GM23248 (cell line): ENCODE measurements around the gene TTC28. TPM values are rescaled to one million over a fixed set of nuclear protein-coding genes. Genes with fewer than 3 reads are reported as not detected.

ENCODE experiments used
- DNase-seq: peaks from one replicate; pipeline ENCODE4 v3.0.0-alpha.2; 2015
- H2AFZ ChIP-seq: fragments of 200-600 bp; sonication (generic); 2 replicates; pipeline ENCODE4 v1.6.1; 2016; ENCODE audit warnings: antibody characterized with exemption
- H3F3A ChIP-seq: fragments of 200-600 bp; sonication (generic); 2 replicates; pipeline ENCODE4 v1.6.1; 2016; ENCODE audit warnings: mild to moderate bottlenecking, antibody characterized with exemption, mixed run types; ENCODE audit not compliant: insufficient read depth
- H3K27ac ChIP-seq: fragments of 200-600 bp; sonication (generic); 2 replicates; pipeline ENCODE4 v1.5.1; 2016; ENCODE audit warnings: mild to moderate bottlenecking
- H3K27me3 ChIP-seq: fragments of 200-600 bp; sonication (generic); replicated peaks from 2 replicates; pipeline ENCODE4 v1.6.1; 2016; ENCODE audit warnings: mild to moderate bottlenecking; ENCODE audit not compliant: insufficient read depth
- H3K36me3 ChIP-seq: fragments of 200-600 bp; sonication (generic); 2 replicates; pipeline ENCODE4 v1.6.1; 2016; ENCODE audit warnings: low read depth, mild to moderate bottlenecking
- H3K4me1 ChIP-seq: fragments of 200-600 bp; sonication (generic); 2 replicates; pipeline ENCODE4 v1.6.1; 2016; ENCODE audit warnings: mild to moderate bottlenecking; ENCODE audit not compliant: insufficient read depth
- H3K4me2 ChIP-seq: fragments of 200-600 bp; sonication (generic); one replicate; pipeline ENCODE4 v1.6.1; 2016; ENCODE audit warnings: mild to moderate bottlenecking; ENCODE audit not compliant: unreplicated experiment
- H3K4me3 ChIP-seq: fragments of 200-600 bp; sonication (generic); 2 replicates; pipeline ENCODE4 v1.5.1; 2016; ENCODE audit warnings: mild to moderate bottlenecking
- H3K79me2 ChIP-seq: fragments of 200-600 bp; sonication (generic); 2 replicates; pipeline ENCODE4 v1.6.1; 2016; ENCODE audit warnings: mild to moderate bottlenecking; ENCODE audit not compliant: insufficient read depth
- H3K9ac ChIP-seq: fragments of 200-600 bp; sonication (generic); 2 replicates; pipeline ENCODE4 v1.6.1; 2016; ENCODE audit warnings: mild to moderate bottlenecking
- H3K9me2 ChIP-seq: fragments of 200-600 bp; sonication (generic); 2 replicates; pipeline ENCODE4 v1.6.1; 2016; ENCODE audit warnings: mixed run types, mild to moderate bottlenecking, moderate library complexity; ENCODE audit not compliant: insufficient read depth
- H3K9me3 ChIP-seq: fragments of 200-600 bp; sonication (generic); one replicate; pipeline ENCODE4 v1.6.1; 2017; ENCODE audit warnings: low read depth
- H4K20me1 ChIP-seq: fragments of 200-600 bp; sonication (generic); 2 replicates; pipeline ENCODE4 v1.6.0; 2016; ENCODE audit not compliant: insufficient read depth
- EZH2 ChIP-seq: fragments of 200-600 bp; sonication (generic); IDR thresholded peaks from 2 replicates; pipeline ENCODE4 v1.6.1; 2018; ENCODE audit warnings: antibody characterized with exemption, mild to moderate bottlenecking; ENCODE audit not compliant: insufficient read depth, poor library complexity, severe bottlenecking
- EZH2phosphoT487 ChIP-seq: fragments of 200-600 bp; sonication (generic); IDR thresholded peaks from 2 replicates; pipeline ENCODE4 v1.6.1; 2018; ENCODE audit warnings: antibody characterized with exemption, moderate library complexity, mild to moderate bottlenecking, low read depth; ENCODE audit not compliant: insufficient read depth
- whole genome bisulfite sequencing, 2 experiments: methylation state at CpG; one replicate each; pipeline ENCODE4 v1.1.6; 2015 to 2017; ENCODE audit warnings: low lambda C conversion rate in 2 of 2, low coverage in 1 of 2; ENCODE audit errors: missing lambda C conversion rate in 2 of 2; 5-methylcytosine and 5-hydroxymethylcytosine counted together
- in situ Hi-C: fragments of 300-500 bp; cut with MboI; formaldehyde crosslinking; loops from 2 replicates; pipeline ENCODE4 v1.15.0; 2020
- microRNA-seq: library from miRNA; unstranded; fragments of <30 nt; microRNA quantifications from one replicate; pipeline ENCODE4, GENCODE V29; 2016; ENCODE audit warnings: borderline number of aligned reads
- polyA plus RNA-seq: library from polyadenylated mRNA; unstranded; fragments of >200 nt; fragmentation: Nextera tagmentation; extraction: Ambion mirVana; gene quantifications from 2 replicates; pipeline ENCODE4 v1.2.1, GENCODE V29; 2016
- small RNA-seq: library from RNA; depleted of rRNA; stranded (forward); fragments of <200 nt; gene quantifications from one replicate; pipeline ENCODE3, GENCODE V24; 2014; ENCODE audit warnings: low read depth, low replicate concordance
- total RNA-seq: library from RNA; depleted of rRNA; stranded (reverse); fragments of >200 nt; shearing (Covaris generic); gene quantifications from 2 replicates; pipeline ENCODE4 v1.2.3, GENCODE V29; 2014; rRNA removed

The TTC28 gene
- total and polyA plus RNA-seq, 2 experiments from 2014 or later = 12.5 to 41.9 TPM

- no peaks in the 10 kb centered on the region for H4K20me1 ChIP-seq
- peaks cover 3% of the 10 kb centered on the region for H3F3A ChIP-seq
- no peak overlapping the region for H3K4me2 ChIP-seq
- no peak overlapping the region for H2AFZ ChIP-seq
- H3K36me3 ChIP-seq = no peaks in the 10 kb centered on the region
- H3K27me3 ChIP-seq = no peaks in the 10 kb centered on the region
- no peak for TF ChIP-seq EZH2phosphoT487
- no peak for TF ChIP-seq EZH2
- H3K9ac ChIP-seq = no peak overlapping the region
- H3K9me3 ChIP-seq = no peaks in the 10 kb centered on the region
- no peak overlapping the region for H3K27ac ChIP-seq
- no peak for DNase-seq
- in situ Hi-C loops = no loop called here
- WGBS, 2 experiments = 89 to 96% methylated on average over 1 of the region's 1 CpG
- H3K4me1 ChIP-seq = peaks cover 1% of the 10 kb centered on the region
- no peaks in the 10 kb centered on the region for H3K9me2 ChIP-seq
- H3K4me3 ChIP-seq = no peak overlapping the region
- H3K79me2 ChIP-seq = no peaks in the 10 kb centered on the region
These were observed 743.7 kb downstream of the TTC28 start for GRCh38 chr22:27935897-27936296.

GRCh38 chr22:27934069-27934468, 745.6 kb downstream of the TTC28 start:
- H3K36me3 ChIP-seq = no peaks in the 10 kb centered on the region
- WGBS, 2 experiments = 78 to 79% methylated on average over 5 of the region's 5 CpGs
- no peak overlapping the region for H3K9ac ChIP-seq
- no peak overlapping the region for H3K4me2 ChIP-seq
- H4K20me1 ChIP-seq = no peaks in the 10 kb centered on the region
- H2AFZ ChIP-seq = no peak overlapping the region
- H3K27ac ChIP-seq = no peak overlapping the region
- no peak for DNase-seq
- H3K9me2 ChIP-seq = no peaks in the 10 kb centered on the region
- H3K4me3 ChIP-seq = no peak overlapping the region
- peaks cover 18% of the 10 kb centered on the region for H3F3A ChIP-seq
- H3K4me1 ChIP-seq = peaks cover 13% of the 10 kb centered on the region
- no peaks in the 10 kb centered on the region for H3K27me3 ChIP-seq
- no peaks in the 10 kb centered on the region for H3K79me2 ChIP-seq
- in situ Hi-C loops = no loop called here
- no peaks in the 10 kb centered on the region for H3K9me3 ChIP-seq
- no peak for TF ChIP-seq EZH2phosphoT487
- TF ChIP-seq EZH2 = no peak

DNA sequence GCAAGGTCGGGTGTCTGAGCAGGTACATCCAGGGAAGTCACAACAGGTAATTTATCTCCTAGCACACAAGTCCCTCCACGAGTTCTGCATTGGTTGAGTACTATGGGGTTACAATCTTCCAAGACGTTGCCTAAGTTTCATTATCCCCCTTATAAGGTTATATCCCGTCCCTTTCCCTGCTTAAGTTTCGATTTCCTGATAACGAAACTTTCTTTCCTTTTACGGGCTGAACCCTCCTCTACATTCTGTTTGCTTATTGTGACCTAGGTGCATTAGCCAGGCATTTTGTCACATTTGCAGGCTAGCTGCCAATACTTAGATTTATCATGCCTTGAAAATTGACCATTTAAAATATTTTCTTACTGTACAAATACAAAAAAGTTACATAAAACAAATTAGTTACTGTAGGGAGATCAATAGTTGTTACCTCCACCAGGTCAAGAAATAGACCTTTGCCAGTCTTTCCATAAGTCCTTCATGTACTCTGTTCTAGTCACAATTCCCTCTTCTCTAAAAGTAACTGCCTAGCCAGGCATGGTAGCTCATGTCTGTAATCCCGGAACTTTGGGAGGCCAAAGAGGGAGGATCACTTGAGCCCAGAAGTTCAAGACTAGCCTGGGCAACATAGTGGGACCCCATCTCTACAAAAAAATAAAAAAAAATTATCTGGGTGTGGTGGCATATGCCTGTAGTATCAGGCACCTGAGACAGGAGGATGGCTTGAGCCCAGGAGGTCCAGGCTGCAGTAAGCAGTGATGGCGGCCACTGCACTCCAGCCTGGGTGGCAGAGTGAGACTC, 746.3 kb downstream of the TTC28 start:
- Histone ChIP-seq H3K27me3 (no peaks in the 10 kb centered on the region), H3K79me2 (no peaks in the 10 kb centered on the region), H3K4me2 (no peak overlapping the region), H3K4me1 (peaks cover 13% of the 10 kb centered on the region), H3K9ac (no peak overlapping the region), H4K20me1 (no peaks in the 10 kb centered on the region), H3K4me3 (no peak overlapping the region), H3K9me2 (no peaks in the 10 kb centered on the region), H3F3A (peaks cover 18% of the 10 kb centered on the region), H2AFZ (no peak overlapping the region), H3K36me3 (no peaks in the 10 kb centered on the region), H3K27ac (no peak overlapping the region), H3K9me3 (no peaks in the 10 kb centered on the region)
- in situ Hi-C loops = no loop called here
- WGBS, 2 experiments = 92 to 93% methylated on average over 9 of the region's 9 CpGs
- DNase-seq = no peak
- no peak for TF ChIP-seq EZH2phosphoT487
- TF ChIP-seq EZH2 = no peak

GRCh38 chr22:27930331-27931060, 749.1 kb downstream of the TTC28 start:
- DNase-seq = peak; percentile 49
- in situ Hi-C loops = no loop called here

More at GRCh38 chr22:27930331-27931060, 749.1 kb downstream of the TTC28 start:
- TF ChIP-seq EZH2 (no peak), EZH2phosphoT487 (no peak)
- no peaks in the 10 kb centered on the region for H3K27me3 ChIP-seq
- H2AFZ ChIP-seq = 0 out of 2 replicates have a peak overlapping the region, but pooled peaks have one; percentile 9
- H3K9me3 ChIP-seq = no peaks in the 10 kb centered on the region
- H3K9ac ChIP-seq = no peak overlapping the region
- no peaks in the 10 kb centered on the region for H3K79me2 ChIP-seq
- H3K36me3 ChIP-seq = no peaks in the 10 kb centered on the region
- H4K20me1 ChIP-seq = no peaks in the 10 kb centered on the region
- WGBS, 2 experiments = 32 to 34% methylated on average over 3 of the region's 3 CpGs
- H3K27ac ChIP-seq = peak overlapping the region; percentile 13; the same call in 1 of the 2 replicates
- H3K4me3 ChIP-seq = no peak overlapping the region
- peak overlapping the region; percentile 18 for H3K4me2 ChIP-seq
- H3K9me2 ChIP-seq = no peaks in the 10 kb centered on the region
- peaks cover 18% of the 10 kb centered on the region for H3F3A ChIP-seq
- H3K4me1 ChIP-seq = peaks cover 13% of the 10 kb centered on the region

Small RNAs within 50 kb of the gene (microRNA-seq; reads per million reads assigned to microRNA genes)
- gene MIR5739 = not detected

Small RNAs within 50 kb of the gene (small RNA-seq; reads per million reads assigned to genes)
- gene MIR5739 (not detected), gene RF00019 (not detected), gene RF00150 (not detected), gene RF02200 (not detected), gene RN7SL162P (not detected)

Other genes starting within 250 kb of the TTC28 start
- gene CHEK2, start 62.0 kb upstream of the TTC28 start, total RNA-seq = 12.2 and 22.0 TPM in 2 replicates
- gene CHEK2, start 62.0 kb upstream of the TTC28 start, polyA plus RNA-seq = 19.3 and 21.8 TPM in 2 replicates
- 12.0 and 21.1 TPM in 2 replicates for gene HSCB, start 62.2 kb upstream of the TTC28 start, total RNA-seq
- 23.6 and 25.9 TPM in 2 replicates for gene HSCB, start 62.2 kb upstream of the TTC28 start, polyA plus RNA-seq
- 24.2 and 25.2 TPM in 2 replicates for gene CCDC117, start 92.9 kb upstream of the TTC28 start, total RNA-seq
- 14.6 and 16.2 TPM in 2 replicates for gene CCDC117, start 92.9 kb upstream of the TTC28 start, polyA plus RNA-seq
- gene XBP1, start 120.7 kb upstream of the TTC28 start, total RNA-seq = 324 and 350 TPM in 2 replicates
- 256 and 258 TPM in 2 replicates for gene XBP1, start 120.7 kb upstream of the TTC28 start, polyA plus RNA-seq
- gene ZNRF3, start 203.7 kb upstream of the TTC28 start, total RNA-seq = 1.8 and 3.9 TPM in 2 replicates
- 0.56 and 0.60 TPM in 2 replicates for gene ZNRF3, start 203.7 kb upstream of the TTC28 start, polyA plus RNA-seq